GM18951 (cell line): ENCODE measurements around the gene RNF217.
"Not testable (repeated sequence)": the region's sequence is repeated elsewhere in the genome, so short reads cannot be mapped to it uniquely, and the experiment has no call there.

Experiments used
- POLR2A ChIP-seq: IDR thresholded peaks from 4 replicates; pipeline ENCODE4 v1.6.1; 2011; ENCODE audit warnings: mild to moderate bottlenecking; ENCODE audit not compliant: insufficient read length, insufficient read depth; ENCODE audit errors: extremely low read depth
- in situ Hi-C: fragments of 300-500 bp; cut with MboI; formaldehyde crosslinking; loops from one replicate; pipeline ENCODE4 v1.12.0; 2022; ENCODE audit warnings: low sequenced_read_pairs, mixed read lengths, inconsistent platforms; ENCODE audit not compliant: unreplicated experiment

Gene RNF217

DNA sequence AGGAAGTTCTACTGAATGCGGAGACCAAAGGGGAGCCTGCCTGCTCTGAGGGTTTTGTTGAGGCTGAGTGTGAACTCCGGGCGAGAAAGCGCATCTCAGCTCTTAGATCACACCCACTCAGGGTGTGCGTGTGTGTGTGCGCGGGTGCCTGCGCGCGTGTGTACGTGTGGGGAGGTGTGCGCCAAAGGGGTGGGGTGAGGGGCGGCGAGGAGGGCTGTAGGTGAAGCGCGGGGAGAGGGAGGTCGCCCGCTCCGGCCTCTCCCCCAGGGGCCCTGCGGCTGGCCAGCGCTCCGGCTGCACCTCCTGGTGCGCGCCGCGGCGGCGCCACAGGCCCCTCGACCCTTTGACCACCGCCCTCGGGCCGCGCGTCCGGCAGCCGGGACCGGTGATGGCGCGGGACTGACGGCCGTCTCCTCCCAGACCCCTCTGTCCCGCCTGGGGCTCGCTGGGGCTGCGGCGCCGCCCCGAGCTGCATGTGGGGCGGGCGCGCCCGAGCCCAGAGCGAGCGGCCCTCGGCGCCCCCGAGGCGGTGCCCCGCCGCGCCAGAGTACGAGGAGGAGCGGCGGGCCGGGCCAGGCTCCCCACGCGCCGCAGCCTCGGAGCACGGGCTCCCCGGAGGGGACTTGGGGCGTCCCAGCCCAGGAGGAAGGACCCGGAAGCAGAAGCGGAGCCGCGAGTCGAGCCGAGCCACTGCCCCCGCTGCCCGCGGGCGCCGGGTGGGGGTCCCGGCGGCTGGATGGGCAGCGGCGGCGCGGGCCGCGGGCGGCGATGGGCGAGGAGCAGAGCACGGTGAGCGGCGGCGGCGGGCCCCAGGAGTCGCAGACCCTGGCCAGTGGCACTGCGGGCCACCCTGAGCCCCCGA lies at the start of gene RNF217:
RNF217 (plus strand) TSS at position 661 of the 862 bp plus-strand sequence; CDS start at position 769, 108 bp downstream.
- TF ChIP-seq POLR2A, result peak; percentile 54
- in situ Hi-C loops, result no loop called here

- no peak for TF ChIP-seq POLR2A
- in situ Hi-C loops, result no loop called here
These were observed 49.2 kb upstream of the RNF217 start for GRCh38 chr6:124913056-124913455.

DNA sequence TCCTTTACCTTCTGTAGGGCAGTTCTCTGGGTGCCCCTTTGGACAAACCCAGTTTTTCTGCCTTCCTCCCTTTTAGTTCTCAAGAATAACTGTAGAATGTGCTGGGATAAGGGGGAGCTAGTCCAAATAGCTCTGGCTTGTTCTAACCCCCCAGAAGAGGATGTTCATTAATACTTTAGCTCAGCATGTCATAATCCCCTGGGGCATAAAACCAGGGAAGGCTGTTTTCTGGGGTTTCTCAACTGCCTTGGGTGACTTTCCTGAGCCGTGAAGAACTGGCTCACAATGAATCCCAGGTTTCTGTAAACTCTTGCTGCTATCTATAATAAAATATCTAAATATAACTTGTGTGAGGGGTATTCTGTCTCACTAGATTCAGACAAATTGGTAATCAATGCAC lies 44.5 kb upstream of the RNF217 start:
- TF ChIP-seq POLR2A, result no peak
- in situ Hi-C loops, result no loop called here

GRCh38 chr6:124919703-124920102 lies 42.5 kb upstream of the RNF217 start:
- in situ Hi-C loops, result not testable (repeated sequence)

DNA sequence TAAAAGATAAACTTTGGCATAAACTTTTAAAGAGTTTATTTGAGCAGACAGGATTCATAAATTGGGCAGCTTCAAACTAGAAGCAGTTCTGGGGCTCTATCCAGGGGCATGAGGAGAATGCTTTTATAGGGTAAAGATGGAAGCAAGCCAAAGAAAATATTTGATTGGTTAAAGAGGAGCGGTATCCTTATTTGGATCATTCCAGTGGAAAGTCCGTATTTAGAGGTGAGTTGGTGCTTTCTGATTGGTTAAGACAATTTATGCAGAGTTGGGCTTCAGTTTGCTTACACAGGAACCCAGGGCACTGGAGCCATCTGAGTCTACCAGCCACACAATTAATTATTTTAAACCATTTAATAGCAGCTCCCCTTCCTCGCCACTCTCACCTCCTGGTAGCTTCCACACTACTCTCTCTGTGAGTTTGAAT lies 37.9 kb upstream of the RNF217 start:
- no peak for TF ChIP-seq POLR2A
- in situ Hi-C loops, result no loop called here

DNA sequence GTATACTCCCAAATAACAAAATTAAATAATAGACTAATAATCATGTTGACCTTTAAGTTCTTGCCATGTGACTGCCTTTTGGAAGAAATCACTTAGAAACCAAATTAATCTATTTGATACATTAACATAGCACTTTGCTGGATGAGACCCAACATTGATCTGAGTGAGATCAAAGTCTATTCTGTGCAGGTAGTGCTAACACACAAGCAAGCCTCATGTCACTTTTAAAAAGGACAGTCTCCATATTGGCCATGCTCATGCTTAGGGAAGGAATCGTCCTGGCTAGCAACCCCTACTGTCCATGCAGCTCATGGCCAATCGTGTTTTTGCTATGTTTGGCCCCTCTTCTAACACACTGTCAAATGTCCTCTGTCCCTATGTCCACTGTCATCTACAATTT lies 35.8 kb upstream of the RNF217 start:
- TF ChIP-seq POLR2A, result no peak
- in situ Hi-C loops, result no loop called here

- no peak for TF ChIP-seq POLR2A
- in situ Hi-C loops, result no loop called here
These were observed 34.4 kb upstream of the RNF217 start for GRCh38 chr6:124927806-124928205.

DNA sequence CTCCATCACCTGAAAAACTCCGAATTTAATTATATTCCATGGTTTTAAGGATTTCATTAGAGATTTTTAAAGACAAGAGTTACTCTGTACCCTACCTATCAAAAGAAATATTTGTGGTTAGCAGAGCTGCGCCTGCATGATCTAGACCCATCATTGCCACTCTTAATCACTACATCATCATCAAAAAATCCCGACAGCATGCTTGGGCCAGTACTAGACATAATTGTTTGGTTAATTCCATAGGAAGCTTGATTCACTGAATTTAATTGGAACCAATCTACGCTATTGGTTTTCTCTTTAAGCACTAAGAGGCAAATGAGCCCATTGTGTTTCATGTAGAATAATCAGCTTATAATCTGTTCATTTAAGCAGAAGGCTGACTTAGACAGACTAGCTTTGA lies 33.4 kb upstream of the RNF217 start:
- in situ Hi-C loops, result no loop called here
- TF ChIP-seq POLR2A, result no peak

- in situ Hi-C loops, result no loop called here
- TF ChIP-seq POLR2A, result no peak
These were observed 24.6 kb upstream of the RNF217 start for GRCh38 chr6:124937645-124938044.

DNA sequence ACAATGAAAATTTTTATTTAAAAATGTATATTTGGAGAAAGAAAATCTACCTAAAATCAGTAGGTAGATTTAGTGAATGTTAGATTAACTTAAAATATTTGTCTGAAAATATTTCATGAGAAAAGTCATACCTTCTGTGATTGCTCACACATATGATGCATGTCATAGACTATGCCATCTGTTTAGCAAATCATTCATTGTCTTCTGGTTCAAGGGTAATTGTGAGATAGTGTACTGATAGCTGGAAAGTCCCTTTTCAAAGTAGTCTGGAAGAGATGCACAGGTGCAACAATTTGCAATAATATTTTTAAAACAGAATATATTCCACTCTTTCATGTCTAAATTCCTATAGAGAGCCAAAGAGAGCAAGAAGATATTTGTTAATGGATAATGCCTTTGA lies 21.0 kb upstream of the RNF217 start:
- no peak for TF ChIP-seq POLR2A
- in situ Hi-C loops, result no loop called here

- in situ Hi-C loops, result no loop called here
- no peak for TF ChIP-seq POLR2A
These were observed 18.6 kb upstream of the RNF217 start for GRCh38 chr6:124943658-124944057.

DNA sequence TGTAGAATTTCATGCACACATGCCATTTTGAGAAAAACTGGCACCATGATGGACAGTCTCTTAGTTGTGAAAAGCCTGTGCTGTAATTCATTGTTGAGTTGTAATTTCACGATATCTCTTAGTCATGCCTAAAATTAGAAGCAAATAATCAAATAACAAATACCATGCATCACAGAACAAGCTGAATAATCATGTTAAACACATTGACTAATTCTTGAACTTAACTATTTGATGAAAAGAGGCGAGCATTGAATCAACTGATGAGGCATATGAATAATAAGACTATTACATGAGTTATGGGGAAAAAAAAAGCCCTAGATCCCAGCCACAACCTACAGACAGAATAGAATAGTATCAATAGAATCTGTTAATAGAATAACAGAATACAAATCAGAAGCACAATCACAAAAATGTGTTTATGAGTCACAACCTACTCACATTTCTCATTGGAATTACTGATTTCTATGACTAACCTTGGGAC lies 14.2 kb upstream of the RNF217 start:
- no peak for TF ChIP-seq POLR2A
- in situ Hi-C loops, result no loop called here

- in situ Hi-C loops, result no loop called here
- no peak for TF ChIP-seq POLR2A
These were observed 12.5 kb upstream of the RNF217 start for GRCh38 chr6:124949706-124950105.

- no peak for TF ChIP-seq POLR2A
- in situ Hi-C loops, result no loop called here
These were observed 8.4 kb upstream of the RNF217 start for GRCh38 chr6:124953808-124954207.

- in situ Hi-C loops, result no loop called here
- no peak for TF ChIP-seq POLR2A
These were observed 7.0 kb upstream of the RNF217 start for GRCh38 chr6:124955108-124955856.
